GM19438 (cell line): Measurements from ENCODE around the gene ATG7.
"Not testable (repeated sequence)": the region's sequence is repeated elsewhere in the genome, so short reads cannot be mapped to it uniquely, and the experiment has no call there.

Experiments used
- ATAC-seq: cut with Tn5 transposase; IDR thresholded peaks from one replicate; pipeline ENCODE4 v1.9.1; 2021; ENCODE audit warnings: low read depth; ENCODE audit not compliant: unreplicated experiment

ATG7 gene

GRCh38 chr3:11291808-11292207, 19.6 kb downstream of the ATG7 start:
- ATAC-seq, result no peak

GRCh38 chr3:11297126-11297525, 24.9 kb downstream of the ATG7 start:
- no peak for ATAC-seq

- ATAC-seq, result peak; percentile 64
Observed at GRCh38 chr3:11300970-11301369, 28.8 kb downstream of the ATG7 start.

GRCh38 chr3:11302444-11302843, 30.2 kb downstream of the ATG7 start:
- ATAC-seq, result no peak

GRCh38 chr3:11304175-11304574, 32.0 kb downstream of the ATG7 start:
- no peak for ATAC-seq

GRCh38 chr3:11305509-11305908, 33.3 kb downstream of the ATG7 start:
- ATAC-seq, result no peak

- no peak for ATAC-seq
Observed at GRCh38 chr3:11306817-11307589, 34.8 kb downstream of the ATG7 start.

- ATAC-seq, result no peak
Observed at GRCh38 chr3:11307830-11308432, 35.7 kb downstream of the ATG7 start.

GRCh38 chr3:11310258-11310657, 38.1 kb downstream of the ATG7 start:
- no peak for ATAC-seq

- no peak for ATAC-seq
Observed at GRCh38 chr3:11312166-11312565, 40.0 kb downstream of the ATG7 start.

- ATAC-seq, result no peak
Observed at GRCh38 chr3:11317300-11317699, 45.1 kb downstream of the ATG7 start.

GRCh38 chr3:11322931-11323330, 50.7 kb downstream of the ATG7 start:
- no peak for ATAC-seq

GRCh38 chr3:11323813-11324212, 51.6 kb downstream of the ATG7 start:
- no peak for ATAC-seq

- no peak for ATAC-seq
Observed at GRCh38 chr3:11327619-11328018, 55.4 kb downstream of the ATG7 start.

GRCh38 chr3:11328196-11328945, 56.2 kb downstream of the ATG7 start:
- no peak for ATAC-seq

GRCh38 chr3:11329777-11330176, 57.6 kb downstream of the ATG7 start:
- ATAC-seq, result no peak

GRCh38 chr3:11331101-11331500, 58.9 kb downstream of the ATG7 start:
- no peak for ATAC-seq

- no peak for ATAC-seq
Observed at GRCh38 chr3:11335056-11335608, 62.9 kb downstream of the ATG7 start.

GRCh38 chr3:11339541-11339940, 67.3 kb downstream of the ATG7 start:
- no peak for ATAC-seq

- ATAC-seq, result no peak
Observed at GRCh38 chr3:11346416-11346815, 74.2 kb downstream of the ATG7 start.

- ATAC-seq, result not testable (repeated sequence)
Observed at GRCh38 chr3:11348877-11349276, 76.7 kb downstream of the ATG7 start.
